Activated T-cell treated with anti-CD3 and anti-CD28 coated beads, Interleukin-2, amount 50 U/mL, for 4 hours (primary cell): Measurements from ENCODE around the gene DPYSL4. TPM values are rescaled to one million over a fixed set of nuclear protein-coding genes. Genes with fewer than 3 reads are reported as not detected.
"Not testable (repeated sequence)": the region's sequence is repeated elsewhere in the genome, so short reads cannot be mapped to it uniquely, and the experiment has no call there.

ENCODE experiments used
- ATAC-seq, 2 donors: fragments of 200-7000 bp; cut with Tn5 transposase; one replicate each; pipeline ENCODE4 v1.10.0; 2021
- DNase-seq: peaks from one replicate; pipeline ENCODE4 v3.0.0-alpha.2; 2020
- H3K27me3 Mint-ChIP-seq: one replicate; pipeline ENCODE4 v1.8.0; 2021; ENCODE audit warnings: low read depth, mixed read lengths
- H3K36me3 Mint-ChIP-seq: one replicate; pipeline ENCODE4 v1.8.0; 2022; ENCODE audit warnings: mixed read lengths; ENCODE audit not compliant: insufficient read depth
- H3K4me1 Mint-ChIP-seq: one replicate; pipeline ENCODE4 v1.8.0; 2021; ENCODE audit warnings: low read depth, mixed read lengths
- H3K4me3 Mint-ChIP-seq: one replicate; pipeline ENCODE4 v1.8.0; 2021; ENCODE audit warnings: mild to moderate bottlenecking, moderate library complexity, mixed read lengths
- H3K9me3 Mint-ChIP-seq: one replicate; pipeline ENCODE4 v1.8.0; 2021; ENCODE audit warnings: mixed read lengths
- total RNA-seq, 3 donors: library from RNA; stranded (reverse); gene quantifications; one replicate each; pipeline ENCODE4 v1.2.1, GENCODE V29; 2021

Gene DPYSL4
- total RNA-seq, 3 donors from 2014 or later, result 1.6 to 6.3 (median 3.4) TPM

GRCh38 chr10:132206806-132207535 is 20.2 kb downstream of the DPYSL4 start:
- ATAC-seq (no peak), DNase-seq (no peak)
- H3K9me3 Mint-ChIP-seq, result no peaks in the 10 kb centered on the region
- H3K36me3 Mint-ChIP-seq, result peaks cover under 1% of the 10 kb centered on the region
- H3K4me1 Mint-ChIP-seq, result no peaks in the 10 kb centered on the region
- H3K27me3 Mint-ChIP-seq, result no peaks in the 10 kb centered on the region
- no peak overlapping the region for H3K4me3 Mint-ChIP-seq

- H3K27me3 Mint-ChIP-seq, result no peaks in the 10 kb centered on the region
- peaks cover 9% of the 10 kb centered on the region for H3K36me3 Mint-ChIP-seq
- no peak overlapping the region for H3K4me3 Mint-ChIP-seq
- no peaks in the 10 kb centered on the region for H3K4me1 Mint-ChIP-seq
- peaks cover 3% of the 10 kb centered on the region for H3K9me3 Mint-ChIP-seq
- ATAC-seq (no peak), DNase-seq (no peak)
Observed at GRCh38 chr10:132207536-132208461, 21.1 kb downstream of the DPYSL4 start.

DNA sequence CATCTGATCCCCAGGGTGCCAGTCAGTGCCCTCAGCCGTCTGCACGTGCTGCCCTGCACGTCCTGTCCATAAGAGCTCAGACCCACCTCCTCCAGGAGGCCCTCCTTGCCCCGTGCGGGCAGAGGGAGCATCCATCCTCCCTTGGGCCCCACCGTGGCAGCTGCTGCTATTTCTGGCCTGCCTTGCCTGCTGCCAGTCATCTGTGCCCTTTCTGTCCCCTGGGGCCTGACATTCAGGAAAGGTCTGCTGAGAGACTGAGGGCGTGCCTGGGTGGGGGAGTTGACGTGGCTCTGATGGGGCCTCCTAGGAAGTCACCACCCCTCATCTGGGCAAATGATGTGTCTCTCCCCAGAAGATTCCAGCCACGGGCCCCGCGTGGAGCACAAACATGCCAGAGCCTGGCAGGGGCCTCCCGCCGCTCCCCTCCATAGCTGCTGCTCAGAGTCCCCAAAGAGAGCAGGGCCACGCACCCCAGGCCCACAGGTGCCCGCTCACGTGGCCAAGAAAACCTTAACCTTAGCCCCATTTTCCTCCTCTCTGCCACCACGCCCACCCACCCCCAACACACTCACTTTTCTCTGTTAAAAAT is 21.8 kb downstream of the DPYSL4 start:
- no peak overlapping the region for H3K4me3 Mint-ChIP-seq
- peaks cover 12% of the 10 kb centered on the region for H3K36me3 Mint-ChIP-seq
- H3K4me1 Mint-ChIP-seq, result no peaks in the 10 kb centered on the region
- H3K27me3 Mint-ChIP-seq, result no peaks in the 10 kb centered on the region
- DNase-seq (no peak), ATAC-seq (no peak)
- H3K9me3 Mint-ChIP-seq, result peaks cover 11% of the 10 kb centered on the region

- Mint-ChIP-seq H3K4me1 (no peaks in the 10 kb centered on the region), H3K36me3 (peaks cover 15% of the 10 kb centered on the region), H3K4me3 (no peak overlapping the region), H3K9me3 (peaks cover 15% of the 10 kb centered on the region), H3K27me3 (no peaks in the 10 kb centered on the region)
- ATAC-seq (no peak), DNase-seq (no peak)
Observed at GRCh38 chr10:132209130-132209529, 22.4 kb downstream of the DPYSL4 start.

DNA sequence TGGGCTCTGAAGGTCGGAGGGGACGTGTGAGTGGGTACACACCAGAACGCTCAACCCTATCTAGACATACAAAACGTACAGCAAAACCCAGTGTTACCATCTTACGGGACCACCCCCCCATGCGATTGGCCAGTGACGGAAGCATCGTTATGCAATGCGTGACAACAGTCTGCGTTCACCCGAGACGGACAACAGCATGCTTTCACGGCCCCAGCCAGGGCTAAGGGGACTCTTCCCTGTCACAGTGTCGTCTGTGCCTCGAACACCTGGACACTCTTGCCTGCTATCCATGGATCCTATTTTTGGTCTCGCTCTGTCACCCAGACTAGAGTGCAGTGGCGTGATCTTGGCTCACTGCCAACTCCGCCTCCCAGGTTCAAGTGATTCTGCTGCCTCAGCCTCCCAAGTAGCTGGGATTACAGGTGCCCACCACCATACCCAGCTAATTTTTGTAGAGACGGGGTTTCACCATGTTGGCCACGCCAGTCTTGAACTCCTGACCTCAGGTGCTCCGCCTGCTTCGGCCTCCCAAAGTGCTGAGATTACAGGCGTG is 23.3 kb downstream of the DPYSL4 start:
- peaks cover 18% of the 10 kb centered on the region for H3K36me3 Mint-ChIP-seq
- H3K4me3 Mint-ChIP-seq, result no peak overlapping the region
- H3K9me3 Mint-ChIP-seq, result peaks cover 22% of the 10 kb centered on the region
- DNase-seq (no peak), ATAC-seq (no peak)
- no peaks in the 10 kb centered on the region for H3K27me3 Mint-ChIP-seq
- H3K4me1 Mint-ChIP-seq, result no peaks in the 10 kb centered on the region

DNA sequence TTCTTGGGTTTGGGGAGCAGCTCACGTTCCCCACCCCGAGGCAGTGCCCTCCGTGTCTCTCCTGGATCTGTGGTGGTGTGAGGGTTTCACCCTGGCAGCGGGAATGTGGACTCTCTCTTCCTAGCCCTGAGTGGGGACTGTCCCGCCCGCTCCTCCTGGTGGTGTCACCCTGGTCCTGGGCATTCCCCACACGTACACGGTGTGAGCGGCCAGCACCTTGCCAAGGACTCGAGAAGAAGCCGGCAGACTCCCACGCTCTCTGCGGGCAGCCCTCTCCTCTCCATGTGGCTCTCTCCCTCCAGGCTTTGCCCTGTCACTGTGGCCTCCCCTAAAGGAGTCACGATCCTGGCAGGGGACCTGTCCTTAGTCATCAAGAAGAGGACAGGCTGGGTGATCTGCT is 24.0 kb downstream of the DPYSL4 start:
- Mint-ChIP-seq H3K27me3 (no peaks in the 10 kb centered on the region), H3K4me3 (no peak overlapping the region), H3K36me3 (peaks cover 22% of the 10 kb centered on the region), H3K9me3 (peaks cover 29% of the 10 kb centered on the region), H3K4me1 (no peaks in the 10 kb centered on the region)
- DNase-seq, result no peak
- no peak for ATAC-seq

- H3K4me3 Mint-ChIP-seq, result no peak overlapping the region
- H3K36me3 Mint-ChIP-seq, result peaks cover 22% of the 10 kb centered on the region
- peaks cover 29% of the 10 kb centered on the region for H3K9me3 Mint-ChIP-seq
- no peaks in the 10 kb centered on the region for H3K4me1 Mint-ChIP-seq
- ATAC-seq (no peak), DNase-seq (no peak)
- H3K27me3 Mint-ChIP-seq, result no peaks in the 10 kb centered on the region
Observed at GRCh38 chr10:132211246-132211645, 24.5 kb downstream of the DPYSL4 start.

DNA sequence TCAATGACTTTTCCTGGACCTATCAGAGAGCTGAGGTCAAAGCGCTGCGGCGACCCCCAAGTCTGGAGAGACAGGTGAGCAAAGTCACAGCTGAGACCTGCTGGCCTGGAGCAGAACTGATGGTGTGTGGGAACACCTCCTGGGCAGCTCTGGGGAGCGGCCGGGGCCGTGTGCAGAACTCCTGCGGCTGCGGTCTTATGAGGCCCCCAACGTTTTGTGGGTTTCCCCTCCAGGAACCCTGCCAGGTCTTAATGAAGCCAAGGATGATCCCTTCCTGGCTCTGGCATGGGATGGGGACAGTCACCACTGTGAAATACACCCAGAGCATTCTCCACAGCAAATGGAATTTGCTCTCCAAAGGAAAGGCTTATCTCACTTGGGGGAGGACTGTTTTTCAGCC is 26.1 kb downstream of the DPYSL4 start:
- ATAC-seq, result no peak
- H3K27me3 Mint-ChIP-seq, result no peaks in the 10 kb centered on the region
- peaks cover 27% of the 10 kb centered on the region for H3K36me3 Mint-ChIP-seq
- peaks cover 35% of the 10 kb centered on the region for H3K9me3 Mint-ChIP-seq
- H3K4me1 Mint-ChIP-seq, result no peaks in the 10 kb centered on the region
- no peak for DNase-seq
- no peak overlapping the region for H3K4me3 Mint-ChIP-seq

DNA sequence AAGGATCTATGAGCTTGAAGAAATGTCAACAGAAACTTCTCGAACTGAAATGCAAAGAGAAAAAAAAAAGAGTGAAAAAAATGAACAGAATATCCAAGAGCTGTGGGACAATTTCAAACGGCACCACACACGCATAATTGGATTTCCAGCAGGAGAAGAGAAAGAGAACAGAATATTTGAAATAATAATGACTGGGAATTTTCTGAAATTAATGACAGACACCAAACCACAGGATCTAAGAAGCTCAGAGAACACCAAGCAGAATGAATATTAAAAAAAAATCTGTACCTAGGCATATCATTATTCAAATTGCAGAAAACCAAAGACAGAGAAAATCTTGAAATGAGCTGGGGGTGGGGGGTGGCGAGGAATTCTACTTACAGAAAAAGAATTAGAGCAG is 27.2 kb downstream of the DPYSL4 start:
- Mint-ChIP-seq H3K4me3 (no peak overlapping the region), H3K4me1 (no peaks in the 10 kb centered on the region), H3K36me3 (peaks cover 28% of the 10 kb centered on the region), H3K27me3 (no peaks in the 10 kb centered on the region), H3K9me3 (peaks cover 39% of the 10 kb centered on the region)
- DNase-seq (no peak), ATAC-seq (no peak)

GRCh38 chr10:132216441-132216840 is 29.7 kb downstream of the DPYSL4 start:
- not testable (repeated sequence) for H3K4me1 Mint-ChIP-seq, DNase-seq, H3K4me3 Mint-ChIP-seq, H3K27me3 Mint-ChIP-seq, ATAC-seq
- H3K36me3 Mint-ChIP-seq, result peaks cover 28% of the 10 kb centered on the region
- peaks cover 39% of the 10 kb centered on the region for H3K9me3 Mint-ChIP-seq

GRCh38 chr10:132219486-132219885 is 32.7 kb downstream of the DPYSL4 start:
- peaks cover 20% of the 10 kb centered on the region for H3K9me3 Mint-ChIP-seq
- no peaks in the 10 kb centered on the region for H3K4me1 Mint-ChIP-seq
- DNase-seq (no peak), ATAC-seq (no peak)
- H3K4me3 Mint-ChIP-seq, result no peak overlapping the region
- no peaks in the 10 kb centered on the region for H3K27me3 Mint-ChIP-seq
- H3K36me3 Mint-ChIP-seq, result peaks cover 10% of the 10 kb centered on the region

GRCh38 chr10:132220061-132220460 is 33.3 kb downstream of the DPYSL4 start:
- DNase-seq, result no peak
- H3K4me3 Mint-ChIP-seq, result no peak overlapping the region
- H3K9me3 Mint-ChIP-seq, result peaks cover 17% of the 10 kb centered on the region
- H3K36me3 Mint-ChIP-seq, result peaks cover 9% of the 10 kb centered on the region
- no peak for ATAC-seq
- H3K4me1 Mint-ChIP-seq, result no peaks in the 10 kb centered on the region
- H3K27me3 Mint-ChIP-seq, result no peaks in the 10 kb centered on the region

- not testable (repeated sequence) for ATAC-seq, H3K27me3 Mint-ChIP-seq, H3K4me1 Mint-ChIP-seq, DNase-seq, H3K9me3 Mint-ChIP-seq, H3K4me3 Mint-ChIP-seq, H3K36me3 Mint-ChIP-seq
Observed at GRCh38 chr10:132220996-132221395, 34.2 kb downstream of the DPYSL4 start.

DNA sequence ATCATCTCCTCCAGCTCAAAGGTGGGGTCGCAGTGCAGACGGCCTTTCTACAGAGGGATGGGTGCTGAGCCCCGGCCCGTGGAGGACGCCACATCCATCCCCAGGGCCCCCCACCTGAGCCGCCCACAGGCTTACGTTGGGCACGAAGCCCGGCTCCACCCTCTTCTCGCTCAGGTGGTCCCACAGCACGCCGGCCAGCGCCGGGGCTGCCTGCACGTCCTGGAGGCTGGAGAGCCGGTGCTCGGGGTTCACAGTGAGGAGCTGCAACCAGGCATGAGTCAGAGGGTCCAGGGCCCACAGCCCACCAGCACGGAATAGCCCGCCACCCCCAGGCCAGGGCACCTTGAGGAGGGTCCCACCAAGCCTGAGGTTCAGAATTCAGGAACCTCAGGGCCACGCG is 36.0 kb downstream of the DPYSL4 start:
- Mint-ChIP-seq H3K4me1 (no peaks in the 10 kb centered on the region), H3K36me3 (peaks cover 2% of the 10 kb centered on the region), H3K9me3 (peaks cover 3% of the 10 kb centered on the region), H3K4me3 (no peak overlapping the region), H3K27me3 (no peaks in the 10 kb centered on the region)
- no peak for ATAC-seq
- no peak for DNase-seq
